ENCODE results near the gene MAP4K1.

GRCh38 chr19:38588041-38588440 lies 29.7 kb downstream of the MAP4K1 start:
- no peak for TF ChIP-seq CTCF (tag by site-specific recombination; IDR thresholded peaks at IDR 0.05)
- no peak for TF ChIP-seq ZNF184 (tag by site-specific recombination; IDR thresholded peaks at IDR 0.05)
- TF ChIP-seq REST (tag by site-specific recombination; IDR thresholded peaks at IDR 0.05) = no peak
- TF ChIP-seq TRIM28 (IDR thresholded peaks at IDR 0.05; ENCODE audit: borderline replicate concordance, low read length) = no peak
- TF ChIP-seq ZBTB1 (tag by site-specific recombination; IDR thresholded peaks at IDR 0.05) = no peak
- TF ChIP-seq ZNF274 (IDR thresholded peaks at IDR 0.05; ENCODE audit: low read length) = no peak
- TF ChIP-seq ZNF274 (tag by site-specific recombination; IDR thresholded peaks at IDR 0.05; ENCODE audit: borderline replicate concordance) = no peak
- TF ChIP-seq ZBTB44 (tag by site-specific recombination; IDR thresholded peaks at IDR 0.05) = no peak
- no peak for TF ChIP-seq ZBTB26 (tag by site-specific recombination; optimal IDR thresholded peaks at IDR 0.05)
- no peak for TF ChIP-seq ZNF639 (tag by site-specific recombination; IDR thresholded peaks at IDR 0.05)
- TF ChIP-seq ZNF354C (tag by site-specific recombination; IDR thresholded peaks at IDR 0.05; ENCODE audit: borderline replicate concordance, low read depth) = no peak
- TF ChIP-seq GLI2 (tag by site-specific recombination; IDR thresholded peaks at IDR 0.05; ENCODE audit: borderline replicate concordance, low read depth) = no peak
